ENCODE data around the gene PANK2.
"Not testable (repeated sequence)": the region's sequence is repeated elsewhere in the genome, so short reads cannot be mapped to it uniquely, and the experiment has no call there.

- not testable (repeated sequence) for TF ChIP-seq KAT7 (CRISPR knock-in tag; IDR thresholded peaks at IDR 0.05; ENCODE audit: borderline replicate concordance); CREM (CRISPR knock-in tag; IDR thresholded peaks at IDR 0.05); CTCF (IDR thresholded peaks at IDR 0.05); CBFB (CRISPR knock-in tag; IDR thresholded peaks at IDR 0.05; ENCODE audit: low read depth); SP1 (CRISPR knock-in tag; conservative IDR thresholded peaks at IDR 0.05); ZNF121 (CRISPR knock-in tag; IDR thresholded peaks at IDR 0.05); ATF2 (CRISPR knock-in tag; IDR thresholded peaks at IDR 0.05; ENCODE audit: borderline replicate concordance, low read depth); TP53 (CRISPR knock-in tag; IDR thresholded peaks at IDR 0.05); ZNF232 (CRISPR knock-in tag; IDR thresholded peaks at IDR 0.05)
- TF ChIP-seq, protein P1, sequence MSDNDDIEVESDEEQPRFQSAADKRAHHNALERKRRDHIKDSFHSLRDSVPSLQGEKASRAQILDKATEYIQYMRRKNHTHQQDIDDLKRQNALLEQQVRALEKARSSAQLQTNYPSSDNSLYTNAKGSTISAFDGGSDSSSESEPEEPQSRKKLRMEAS (CRISPR knock-in tag; IDR thresholded peaks at IDR 0.05): not testable (repeated sequence)
These were observed 9.0 kb downstream of the PANK2 start for GRCh38 chr20:3898181-3898580.
